Measurements from ENCODE around the gene GALNT11. TPM values are rescaled to one million over a fixed set of nuclear protein-coding genes. Genes with fewer than 3 reads are reported as not detected.
A peak's percentile ranks its signal among the peaks of the same experiment; 100 is the strongest.
"Not testable (repeated sequence)": the region's sequence is repeated elsewhere in the genome, so short reads cannot be mapped to it uniquely, and the experiment has no call there.

The GALNT11 gene
- total RNA-seq, 1 donor: 42.7 TPM

DNA sequence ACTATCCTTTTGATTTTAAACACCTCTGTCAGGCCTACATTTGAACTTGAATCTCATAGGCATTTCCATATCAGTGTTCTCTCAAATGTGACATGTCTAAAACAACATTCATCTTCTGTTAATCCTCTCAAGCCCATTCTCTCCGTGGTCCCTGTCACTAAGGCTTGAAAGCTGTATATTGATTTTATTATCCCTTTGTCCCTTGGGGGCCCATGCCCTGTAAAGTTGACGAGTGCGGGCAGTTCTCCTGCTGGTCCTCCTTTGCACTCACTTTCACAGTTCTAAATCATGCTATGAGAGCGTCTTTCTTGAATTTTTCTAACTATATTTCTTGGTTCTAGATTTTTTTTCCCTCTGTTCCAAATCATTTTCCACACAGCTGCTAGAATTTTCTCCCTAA is 27.3 kb downstream of the GALNT11 start:
- no peak for DNase-seq (ENCODE audit: insufficient read length, low spot score, missing footprints)
- no peaks in the 10 kb centered on the region for H3K9me3 ChIP-seq (ENCODE audit: low read depth, low read length)
- H3K79me2 ChIP-seq (ENCODE audit: insufficient read depth, low read length): peaks cover 53% of the 10 kb centered on the region
- peaks cover 23% of the 10 kb centered on the region for H4K20me1 ChIP-seq (ENCODE audit: insufficient read depth, low read length)
- no peak overlapping the region for H3K27ac ChIP-seq (ENCODE audit: low read depth, low read length)
- H3K36me3 ChIP-seq (ENCODE audit: insufficient read depth, low read length): no peaks in the 10 kb centered on the region
- H3K27me3 ChIP-seq (ENCODE audit: insufficient read depth, low read length): no peaks in the 10 kb centered on the region
- H3K4me1 ChIP-seq (ENCODE audit: insufficient read depth, low read length): peaks cover 20% of the 10 kb centered on the region
- no peak overlapping the region for H3K4me2 ChIP-seq (ENCODE audit: insufficient read depth, low read length)
- H2AFZ ChIP-seq (ENCODE audit: low read length): no peak overlapping the region
- no peak overlapping the region for H3K4me3 ChIP-seq (ENCODE audit: insufficient read depth, low read length)
- TF ChIP-seq, protein P1, sequence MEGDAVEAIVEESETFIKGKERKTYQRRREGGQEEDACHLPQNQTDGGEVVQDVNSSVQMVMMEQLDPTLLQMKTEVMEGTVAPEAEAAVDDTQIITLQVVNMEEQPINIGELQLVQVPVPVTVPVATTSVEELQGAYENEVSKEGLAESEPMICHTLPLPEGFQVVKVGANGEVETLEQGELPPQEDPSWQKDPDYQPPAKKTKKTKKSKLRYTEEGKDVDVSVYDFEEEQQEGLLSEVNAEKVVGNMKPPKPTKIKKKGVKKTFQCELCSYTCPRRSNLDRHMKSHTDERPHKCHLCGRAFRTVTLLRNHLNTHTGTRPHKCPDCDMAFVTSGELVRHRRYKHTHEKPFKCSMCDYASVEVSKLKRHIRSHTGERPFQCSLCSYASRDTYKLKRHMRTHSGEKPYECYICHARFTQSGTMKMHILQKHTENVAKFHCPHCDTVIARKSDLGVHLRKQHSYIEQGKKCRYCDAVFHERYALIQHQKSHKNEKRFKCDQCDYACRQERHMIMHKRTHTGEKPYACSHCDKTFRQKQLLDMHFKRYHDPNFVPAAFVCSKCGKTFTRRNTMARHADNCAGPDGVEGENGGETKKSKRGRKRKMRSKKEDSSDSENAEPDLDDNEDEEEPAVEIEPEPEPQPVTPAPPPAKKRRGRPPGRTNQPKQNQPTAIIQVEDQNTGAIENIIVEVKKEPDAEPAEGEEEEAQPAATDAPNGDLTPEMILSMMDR (IDR thresholded peaks at IDR 0.05; ENCODE audit: extremely low read depth, low read depth, low read length): no peak

DNA sequence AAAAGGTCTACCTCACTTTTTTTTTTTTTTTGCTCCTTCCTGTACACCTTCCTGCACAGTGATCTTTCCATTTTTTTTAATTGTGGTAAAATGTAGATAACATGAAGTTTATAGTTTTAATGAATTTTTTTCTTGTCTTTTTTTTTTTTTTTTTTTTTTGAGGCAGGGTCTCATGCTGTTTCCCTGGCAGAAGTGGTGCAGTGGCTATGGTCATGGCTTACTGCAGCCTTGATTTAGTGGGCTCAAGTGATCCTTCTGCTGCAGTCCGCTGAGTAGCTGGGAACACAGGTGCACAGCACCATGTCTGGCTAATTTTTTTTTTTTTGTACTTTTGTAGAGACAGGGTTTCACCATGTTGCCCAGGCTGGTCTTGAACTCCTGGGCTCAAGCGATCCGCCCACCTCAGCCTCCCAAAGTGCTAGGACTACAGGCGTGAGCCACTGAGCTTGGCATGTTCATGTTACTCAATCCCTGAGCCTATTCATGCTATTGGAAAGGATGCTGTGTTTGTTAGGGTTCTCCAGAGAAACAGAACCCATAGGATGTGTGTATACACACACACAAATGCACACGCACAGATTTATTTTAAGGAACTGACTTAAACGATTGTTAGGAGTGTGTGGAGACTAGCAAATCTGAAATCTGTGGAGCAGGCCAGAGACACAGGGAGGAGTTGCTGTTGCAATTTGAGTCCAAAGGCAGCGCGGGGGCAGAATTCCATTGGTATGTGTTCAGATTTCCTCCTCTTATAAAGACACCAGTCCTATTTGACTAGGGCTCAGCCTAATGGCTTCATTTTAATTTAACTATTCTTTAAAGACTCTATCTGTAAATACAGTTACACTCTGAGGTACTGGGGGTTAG is 29.1 kb downstream of the GALNT11 start:
- Histone ChIP-seq H3K4me1 (ENCODE audit: insufficient read depth, low read length) (peaks cover 25% of the 10 kb centered on the region), H3K9me3 (ENCODE audit: low read depth, low read length) (no peaks in the 10 kb centered on the region), H3K4me3 (ENCODE audit: insufficient read depth, low read length) (no peak overlapping the region), H4K20me1 (ENCODE audit: insufficient read depth, low read length) (peaks cover 25% of the 10 kb centered on the region), H2AFZ (ENCODE audit: low read length) (peak overlapping the region; percentile 55), H3K27me3 (ENCODE audit: insufficient read depth, low read length) (no peaks in the 10 kb centered on the region), H3K36me3 (ENCODE audit: insufficient read depth, low read length) (no peaks in the 10 kb centered on the region), H3K79me2 (ENCODE audit: insufficient read depth, low read length) (peaks cover 45% of the 10 kb centered on the region), H3K27ac (ENCODE audit: low read depth, low read length) (peak overlapping the region; percentile 75), H3K4me2 (ENCODE audit: insufficient read depth, low read length) (peak overlapping the region; percentile 66)
- TF ChIP-seq, protein P1 (IDR thresholded peaks at IDR 0.05; ENCODE audit: extremely low read depth, low read depth, low read length): no peak
- peak; percentile 73 for DNase-seq (ENCODE audit: insufficient read length, low spot score, missing footprints)

DNA sequence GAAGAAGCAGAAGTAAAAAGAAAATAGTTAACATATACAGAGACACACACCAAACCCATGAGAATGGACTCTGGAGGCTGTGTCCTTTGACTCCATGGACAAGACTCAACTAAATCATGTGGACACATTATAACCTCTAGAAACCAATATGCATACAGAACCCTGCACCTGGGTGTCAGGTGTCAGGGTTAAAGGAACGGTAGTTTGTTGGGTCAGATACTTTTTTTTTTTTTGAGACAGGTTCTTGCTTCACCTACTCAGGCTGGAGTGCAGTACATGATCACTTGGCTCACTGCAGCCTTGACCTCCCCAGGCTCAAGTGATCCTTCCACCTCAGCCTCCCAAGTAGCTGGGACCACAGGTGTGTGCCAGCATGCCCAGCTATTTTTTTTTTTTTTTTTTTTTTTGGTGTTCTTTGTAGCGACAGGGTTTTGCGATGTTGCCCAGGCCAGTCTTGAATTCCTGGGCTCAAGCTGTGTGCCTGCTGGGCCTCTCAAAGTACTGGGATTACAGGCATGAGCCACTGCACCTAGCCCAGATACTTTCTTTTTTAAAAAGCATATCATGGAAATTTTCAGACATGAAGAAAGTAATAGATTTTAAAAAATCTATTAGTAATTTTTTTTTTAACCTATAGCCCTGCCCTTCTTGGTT is 31.3 kb downstream of the GALNT11 start:
- peaks cover 17% of the 10 kb centered on the region for H3K4me1 ChIP-seq (ENCODE audit: insufficient read depth, low read length)
- H3K27me3 ChIP-seq (ENCODE audit: insufficient read depth, low read length): no peaks in the 10 kb centered on the region
- no peak overlapping the region for H3K4me2 ChIP-seq (ENCODE audit: insufficient read depth, low read length)
- DNase-seq (ENCODE audit: insufficient read length, low spot score, missing footprints): no peak
- TF ChIP-seq, protein P1 (IDR thresholded peaks at IDR 0.05; ENCODE audit: extremely low read depth, low read depth, low read length): no peak
- H2AFZ ChIP-seq (ENCODE audit: low read length): no peak overlapping the region
- peaks cover 36% of the 10 kb centered on the region for H3K79me2 ChIP-seq (ENCODE audit: insufficient read depth, low read length)
- H4K20me1 ChIP-seq (ENCODE audit: insufficient read depth, low read length): peaks cover 13% of the 10 kb centered on the region
- H3K27ac ChIP-seq (ENCODE audit: low read depth, low read length): no peak overlapping the region
- no peaks in the 10 kb centered on the region for H3K9me3 ChIP-seq (ENCODE audit: low read depth, low read length)
- no peaks in the 10 kb centered on the region for H3K36me3 ChIP-seq (ENCODE audit: insufficient read depth, low read length)
- H3K4me3 ChIP-seq (ENCODE audit: insufficient read depth, low read length): no peak overlapping the region

DNA sequence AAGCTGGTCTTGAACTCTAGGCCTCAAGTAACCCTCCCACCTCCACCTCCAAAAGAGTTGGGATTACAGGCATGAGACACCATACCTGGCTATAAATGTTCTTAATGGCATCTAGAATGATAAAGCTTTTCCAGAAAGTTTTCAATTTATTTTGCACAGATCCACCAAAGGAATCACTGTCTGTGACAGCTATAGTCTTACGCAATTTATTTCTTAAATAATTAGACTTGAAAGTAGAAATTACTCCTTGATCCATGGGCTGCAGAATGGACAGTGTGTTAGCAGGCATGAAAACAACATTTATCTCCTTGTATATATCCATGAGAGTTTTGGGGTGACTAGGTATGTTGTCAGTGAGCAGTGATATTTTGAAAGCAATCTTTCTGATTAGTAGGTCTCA is 33.8 kb downstream of the GALNT11 start:
- Histone ChIP-seq H4K20me1 (ENCODE audit: insufficient read depth, low read length) (peaks cover 9% of the 10 kb centered on the region), H3K4me1 (ENCODE audit: insufficient read depth, low read length) (peaks cover 16% of the 10 kb centered on the region), H3K4me2 (ENCODE audit: insufficient read depth, low read length) (no peak overlapping the region), H3K27ac (ENCODE audit: low read depth, low read length) (no peak overlapping the region), H3K79me2 (ENCODE audit: insufficient read depth, low read length) (peaks cover 20% of the 10 kb centered on the region), H3K36me3 (ENCODE audit: insufficient read depth, low read length) (no peaks in the 10 kb centered on the region), H3K27me3 (ENCODE audit: insufficient read depth, low read length) (no peaks in the 10 kb centered on the region), H2AFZ (ENCODE audit: low read length) (no peak overlapping the region), H3K4me3 (ENCODE audit: insufficient read depth, low read length) (no peak overlapping the region), H3K9me3 (ENCODE audit: low read depth, low read length) (no peaks in the 10 kb centered on the region)
- no peak for DNase-seq (ENCODE audit: insufficient read length, low spot score, missing footprints)
- TF ChIP-seq, protein P1 (IDR thresholded peaks at IDR 0.05; ENCODE audit: extremely low read depth, low read depth, low read length): no peak

DNA sequence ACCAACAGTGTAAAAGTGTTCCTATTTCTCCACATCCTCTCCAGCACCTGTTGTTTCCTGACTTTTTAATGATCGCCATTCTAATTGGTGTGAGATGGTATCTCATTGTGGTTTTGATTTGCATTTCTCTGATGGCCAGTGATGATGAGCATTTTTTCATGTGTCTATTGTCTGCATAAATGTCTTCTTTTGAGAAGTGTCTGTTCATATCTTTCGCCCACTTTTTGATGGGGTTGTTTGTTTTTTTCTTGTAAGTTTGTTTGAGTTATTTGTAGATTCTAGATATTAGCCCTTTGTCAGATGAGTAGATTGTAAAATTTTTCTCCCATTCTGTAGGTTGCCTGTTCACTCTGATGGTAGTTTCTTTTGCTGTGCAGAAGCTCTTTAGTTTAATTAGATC is 35.6 kb downstream of the GALNT11 start:
- H3K4me2 ChIP-seq (ENCODE audit: insufficient read depth, low read length); H3K27ac ChIP-seq (ENCODE audit: low read depth, low read length); DNase-seq (ENCODE audit: insufficient read length, low spot score, missing footprints); H3K36me3 ChIP-seq (ENCODE audit: insufficient read depth, low read length); H4K20me1 ChIP-seq (ENCODE audit: insufficient read depth, low read length); H3K4me3 ChIP-seq (ENCODE audit: insufficient read depth, low read length); H3K4me1 ChIP-seq (ENCODE audit: insufficient read depth, low read length); H2AFZ ChIP-seq (ENCODE audit: low read length); H3K27me3 ChIP-seq (ENCODE audit: insufficient read depth, low read length); H3K9me3 ChIP-seq (ENCODE audit: low read depth, low read length): not testable (repeated sequence)
- peaks cover 17% of the 10 kb centered on the region for H3K79me2 ChIP-seq (ENCODE audit: insufficient read depth, low read length)

DNA sequence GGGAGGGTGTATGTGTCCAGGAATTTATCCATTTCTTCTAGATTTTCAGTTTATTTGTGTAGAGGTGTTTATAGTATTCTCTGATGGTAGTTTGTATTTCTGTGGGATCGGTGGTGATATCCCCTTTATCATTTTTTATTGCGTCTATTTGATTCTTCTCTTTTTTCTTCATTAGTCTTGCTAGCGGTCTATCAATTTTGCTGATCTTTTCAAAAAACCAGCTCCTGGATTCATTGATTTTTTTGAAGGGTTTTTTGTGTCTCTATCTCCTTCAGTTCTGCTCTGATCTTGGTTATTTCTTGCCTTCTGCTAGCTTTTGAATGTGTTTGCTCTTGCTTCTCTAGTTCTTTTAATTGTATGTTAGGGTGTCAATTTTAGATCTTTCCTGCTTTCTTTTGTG is 37.7 kb downstream of the GALNT11 start:
- H2AFZ ChIP-seq (ENCODE audit: low read length); H3K9me3 ChIP-seq (ENCODE audit: low read depth, low read length); H4K20me1 ChIP-seq (ENCODE audit: insufficient read depth, low read length); H3K4me2 ChIP-seq (ENCODE audit: insufficient read depth, low read length); H3K4me3 ChIP-seq (ENCODE audit: insufficient read depth, low read length); H3K27me3 ChIP-seq (ENCODE audit: insufficient read depth, low read length); H3K27ac ChIP-seq (ENCODE audit: low read depth, low read length); H3K36me3 ChIP-seq (ENCODE audit: insufficient read depth, low read length); DNase-seq (ENCODE audit: insufficient read length, low spot score, missing footprints); H3K4me1 ChIP-seq (ENCODE audit: insufficient read depth, low read length): not testable (repeated sequence)
- H3K79me2 ChIP-seq (ENCODE audit: insufficient read depth, low read length): peaks cover 26% of the 10 kb centered on the region
